Endothelial cell of umbilical vein (primary cell): ENCODE measurements around the gene IFT88. TPM values are rescaled to one million over a fixed set of nuclear protein-coding genes. Genes with fewer than 3 reads are reported as not detected.

Source experiments
- BruUV-seq: library from RNA; stranded (reverse); fragments of 400-500 nt; replicated peaks from 2 replicates; lab custom pipeline; 2021; lab: Mats Ljungman, UMichigan
- CTCF ChIA-PET: fragments of 300-600, 350-600 bp; sonication (Branson Sonifier 250); formaldehyde crosslinking; loops from one replicate; lab custom pipeline; 2021; ENCODE audit warnings: antibody characterized with exemption, inconsistent platforms; lab: Charles Lee
- POLR2A ChIA-PET: fragments of 300-600, 350-600 bp; sonication (Branson Sonifier 250); formaldehyde crosslinking; loops from one replicate; lab custom pipeline; 2021; ENCODE audit warnings: antibody characterized with exemption, inconsistent platforms; lab: Charles Lee
- DNase-seq: peaks from one replicate; pipeline ENCODE4 v3.0.0-alpha.2; 2011; ENCODE audit warnings: low read depth, low spot score
- FAIRE-seq: peaks from 2 replicates; lab custom pipeline; 2011; peaks lifted over from hg19 to GRCh38; lab: Jason Lieb, UNC
- H2AFZ ChIP-seq: 2 replicates; pipeline ENCODE4 v1.6.0; 2012; ENCODE audit warnings: low read depth, low read length, control low read depth, inconsistent platforms
- H3K27ac ChIP-seq: 2 replicates; pipeline ENCODE4 v1.5.1; 2011; ENCODE audit warnings: low read depth, mild to moderate bottlenecking, control low read depth, low read length, moderate library complexity; ENCODE audit not compliant: insufficient read depth
- H3K27me3 ChIP-seq, 2 experiments: 2 replicates each; pipeline versions ENCODE4 v1.6.0 to v1.6.1; 2011; ENCODE audit warnings: low read length in 2 of 2, mixed read lengths in 1 of 2; ENCODE audit not compliant: control insufficient read depth in 2 of 2, insufficient read depth in 2 of 2
- H3K36me3 ChIP-seq, 2 experiments: 2 replicates in 1 of 2; 3 replicates in 1 of 2; pipeline ENCODE4 v1.5.1; 2011; ENCODE audit warnings: low read length in 2 of 2, mild to moderate bottlenecking in 1 of 2, moderate library complexity in 1 of 2; ENCODE audit not compliant: control insufficient read depth in 2 of 2, insufficient read depth in 2 of 2; ENCODE audit errors: extremely low read depth in 1 of 2
- H3K4me1 ChIP-seq: 3 replicates; pipeline ENCODE4 v1.5.1; 2011; ENCODE audit warnings: mild to moderate bottlenecking, low read length; ENCODE audit not compliant: control insufficient read depth, insufficient read depth; ENCODE audit errors: extremely low read depth
- H3K4me2 ChIP-seq: 2 replicates; pipeline ENCODE4 v1.6.1; 2011; ENCODE audit warnings: low read length, control low read depth, mixed read lengths; ENCODE audit not compliant: insufficient read depth
- H3K4me3 ChIP-seq, 3 experiments: fragments of 200-600 bp in 1 of 3; sonication (generic), shearing (Covaris generic) in 1 of 3; replicated peaks in 1 of 3; 2 replicates each; pipeline ENCODE4 v1.5.1; 2011 to 2016; ENCODE audit warnings: control low read depth in 3 of 3, low read length in 3 of 3, mild to moderate bottlenecking in 2 of 3, inconsistent platforms in 1 of 3, low read depth in 1 of 3, moderate library complexity in 1 of 3; ENCODE audit not compliant: insufficient read depth in 1 of 3
- H3K79me2 ChIP-seq: 2 replicates; pipeline ENCODE4 v1.6.0; 2012; ENCODE audit warnings: low read length, inconsistent platforms; ENCODE audit not compliant: control insufficient read depth, insufficient read depth
- H3K9ac ChIP-seq: replicated peaks from 2 replicates; pipeline ENCODE3; 2011; ENCODE audit warnings: low read length, control low read depth; ENCODE audit not compliant: insufficient read depth; ENCODE audit errors: extremely low read depth
- H3K9me1 ChIP-seq: replicated peaks from 3 replicates; pipeline ENCODE4 v1.6.0; 2011; ENCODE audit warnings: mild to moderate bottlenecking, low read length; ENCODE audit not compliant: control insufficient read depth, insufficient read depth; ENCODE audit errors: extremely low read depth
- H3K9me3 ChIP-seq: replicated peaks from 2 replicates; pipeline ENCODE4 v1.5.1; 2012; ENCODE audit warnings: low read length, inconsistent platforms; ENCODE audit not compliant: control insufficient read depth, insufficient read depth
- H4K20me1 ChIP-seq: replicated peaks from 2 replicates; pipeline ENCODE3; 2011; ENCODE audit warnings: mild to moderate bottlenecking, low read length; ENCODE audit not compliant: control insufficient read depth, insufficient read depth; ENCODE audit errors: extremely low read depth
- EZH2 ChIP-seq: IDR thresholded peaks from 2 replicates; pipeline ENCODE4 v1.6.1; 2012; ENCODE audit warnings: borderline replicate concordance, low read depth, mild to moderate bottlenecking, moderate library complexity, low read length, inconsistent platforms; ENCODE audit not compliant: severe bottlenecking
- FOS ChIP-seq: IDR thresholded peaks from 2 replicates; pipeline ENCODE4 v1.6.1; 2011; ENCODE audit warnings: mild to moderate bottlenecking, low read length, moderate library complexity, borderline replicate concordance; ENCODE audit not compliant: insufficient read depth
- GATA2 ChIP-seq: IDR thresholded peaks from 2 replicates; pipeline ENCODE4 v1.7.0; 2011; ENCODE audit warnings: low read depth, mild to moderate bottlenecking, moderate library complexity, mixed read lengths, low read length; ENCODE audit not compliant: insufficient read length, insufficient read depth
- JUN ChIP-seq: IDR thresholded peaks from 2 replicates; pipeline ENCODE4 v1.6.1; 2011; ENCODE audit warnings: borderline replicate concordance, low read depth; ENCODE audit not compliant: insufficient read length, insufficient read depth
- MYC ChIP-seq: IDR thresholded peaks from one replicate; pipeline ENCODE4 v1.6.1; 2011; ENCODE audit warnings: mild to moderate bottlenecking, low read depth, low read length
- POLR2A ChIP-seq: IDR thresholded peaks from 2 replicates; pipeline ENCODE4 v1.6.1; 2012; ENCODE audit warnings: low read depth, mild to moderate bottlenecking, control low read depth, low read length
- POLR2AphosphoS5 ChIP-seq: IDR thresholded peaks from 2 replicates; pipeline ENCODE4 v1.6.1; 2012; ENCODE audit warnings: low read depth, mild to moderate bottlenecking, control low read depth, low read length, moderate library complexity; ENCODE audit not compliant: insufficient read depth
- dilution Hi-C: fragments of 300-500 bp; cut with MboI; formaldehyde crosslinking; loops from one replicate; pipeline ENCODE4 v1.15.0; 2019; ENCODE audit warnings: low sequenced_read_pairs; ENCODE audit not compliant: extremely low pct_ligation_motif_present
- intact Hi-C: fragments of 100-400 bp; cut with micrococcal nuclease; formaldehyde crosslinking; loops from one replicate; pipeline ENCODE4 v1.10.0; 2022
- polyA plus RNA-seq, 4 experiments: library from polyadenylated mRNA; depleted of rRNA in 3 of 4; stranded (reverse) in 3 of 4; unstranded in 1 of 4; fragments of >200 nt; gene quantifications; 2 replicates each; pipeline versions ENCODE4 v1.2.1 to v1.2.3, GENCODE V29; 2011 to 2012; ENCODE audit warnings: missing spikeins in 1 of 4
- total RNA-seq: library from RNA; stranded (reverse); gene quantifications from 2 replicates; pipeline ENCODE4 v1.2.3, GENCODE V29; 2021
- TF ChIP-seq, protein P1 (sequence below): IDR thresholded peaks from 2 replicates; pipeline ENCODE4 v1.6.1; 2011; ENCODE audit not compliant: insufficient read depth, insufficient read length
- TF ChIP-seq, protein P2 (sequence below), 2 donors: IDR thresholded peaks; 1 replicate in 1 of 2; 2 replicates in 1 of 2; pipeline ENCODE4 v1.5.1; 2011; ENCODE audit warnings: low read length in 2 of 2, mild to moderate bottlenecking in 2 of 2, moderate library complexity in 2 of 2, control low read depth in 1 of 2, inconsistent platforms in 1 of 2, low read depth in 1 of 2; ENCODE audit not compliant: insufficient read depth in 1 of 2; ENCODE audit errors: extremely low read depth in 1 of 2

IFT88 gene
- total and polyA plus RNA-seq, 2 donors (not counting 3 experiments of a cell fraction or from before 2014, with no cell fraction given) = 2.4 to 9.1 TPM

DNA sequence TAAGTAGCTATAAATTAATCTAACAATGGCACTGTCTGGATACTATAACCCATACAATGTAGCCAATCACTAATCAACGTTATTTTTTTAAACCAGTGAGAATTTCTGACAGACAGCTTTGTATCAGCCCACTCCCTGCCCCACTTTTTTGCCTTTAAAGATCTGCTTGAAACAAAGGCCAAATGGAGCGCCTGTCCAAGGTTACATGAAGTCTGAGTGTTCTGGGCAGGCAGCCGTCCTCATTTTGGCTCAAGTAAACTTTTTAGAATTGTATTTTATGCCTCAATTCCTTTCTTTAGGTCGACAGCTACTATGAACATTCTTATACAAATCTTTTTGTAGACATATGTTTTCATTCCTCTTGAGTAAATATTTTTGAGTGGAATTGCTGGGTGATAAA, 6.2 kb downstream of the IFT88 start:
- TF ChIP-seq JUN (no peak), POLR2AphosphoS5 (no peak), MYC (no peak), POLR2A (no peak), EZH2 (no peak), GATA2 (no peak), FOS (no peak)
- TF ChIP-seq, protein P1, sequence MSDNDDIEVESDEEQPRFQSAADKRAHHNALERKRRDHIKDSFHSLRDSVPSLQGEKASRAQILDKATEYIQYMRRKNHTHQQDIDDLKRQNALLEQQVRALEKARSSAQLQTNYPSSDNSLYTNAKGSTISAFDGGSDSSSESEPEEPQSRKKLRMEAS = no peak
- TF ChIP-seq, protein P2, sequence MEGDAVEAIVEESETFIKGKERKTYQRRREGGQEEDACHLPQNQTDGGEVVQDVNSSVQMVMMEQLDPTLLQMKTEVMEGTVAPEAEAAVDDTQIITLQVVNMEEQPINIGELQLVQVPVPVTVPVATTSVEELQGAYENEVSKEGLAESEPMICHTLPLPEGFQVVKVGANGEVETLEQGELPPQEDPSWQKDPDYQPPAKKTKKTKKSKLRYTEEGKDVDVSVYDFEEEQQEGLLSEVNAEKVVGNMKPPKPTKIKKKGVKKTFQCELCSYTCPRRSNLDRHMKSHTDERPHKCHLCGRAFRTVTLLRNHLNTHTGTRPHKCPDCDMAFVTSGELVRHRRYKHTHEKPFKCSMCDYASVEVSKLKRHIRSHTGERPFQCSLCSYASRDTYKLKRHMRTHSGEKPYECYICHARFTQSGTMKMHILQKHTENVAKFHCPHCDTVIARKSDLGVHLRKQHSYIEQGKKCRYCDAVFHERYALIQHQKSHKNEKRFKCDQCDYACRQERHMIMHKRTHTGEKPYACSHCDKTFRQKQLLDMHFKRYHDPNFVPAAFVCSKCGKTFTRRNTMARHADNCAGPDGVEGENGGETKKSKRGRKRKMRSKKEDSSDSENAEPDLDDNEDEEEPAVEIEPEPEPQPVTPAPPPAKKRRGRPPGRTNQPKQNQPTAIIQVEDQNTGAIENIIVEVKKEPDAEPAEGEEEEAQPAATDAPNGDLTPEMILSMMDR (IDR thresholded peaks at IDR 0.05; ENCODE audit: extremely low read depth in 1 of 2, insufficient read depth in 1 of 2, low read depth in 1 of 2, low read length in 2 of 2) = no peak
- Histone ChIP-seq H3K4me1 (peaks cover 1% of the 10 kb centered on the region), H3K27me3 (no peaks in the 10 kb centered on the region), H3K9ac (no peak overlapping the region), H3K4me3 (no peak overlapping the region), H3K79me2 (no peaks in the 10 kb centered on the region), H4K20me1 (no peaks in the 10 kb centered on the region), H2AFZ (no peak overlapping the region), H3K9me1 (no peaks in the 10 kb centered on the region), H3K36me3 (no peaks in the 10 kb centered on the region), H3K27ac (no peak overlapping the region), H3K4me2 (no peak overlapping the region), H3K9me3 (no peaks in the 10 kb centered on the region)
- ChIA-PET POLR2A (no interaction called here), CTCF (interaction anchor here (1.1 kb wide), 1 partner anchor 37 kb away, joined by 3 read pairs; no protein-coding TSS in a partner anchor)
- intact Hi-C loops = no loop called here
- no TSS peak for BruUV-seq
- no peak for FAIRE-seq
- no peak for DNase-seq
- dilution Hi-C loops = no loop called here
